GM18508 (cell line): Measurements from ENCODE around the gene CHAF1B.
A peak's percentile ranks its signal among the peaks of the same experiment; 100 is the strongest.

Experiments
- ATAC-seq: cut with Tn5 transposase; IDR thresholded peaks from one replicate; pipeline ENCODE4 v1.9.1; 2021; ENCODE audit warnings: moderate number of reproducible peaks; ENCODE audit not compliant: insufficient read depth, unreplicated experiment

The CHAF1B gene

GRCh38 chr21:36423771-36424433 is 38.7 kb downstream of the CHAF1B start:
- no peak for ATAC-seq

GRCh38 chr21:36424592-36424991 is 39.4 kb downstream of the CHAF1B start:
- no peak for ATAC-seq

GRCh38 chr21:36425286-36425685 is 40.1 kb downstream of the CHAF1B start:
- ATAC-seq, result no peak

GRCh38 chr21:36427502-36427901 is 42.3 kb downstream of the CHAF1B start:
- ATAC-seq, result no peak

- no peak for ATAC-seq
Measured at GRCh38 chr21:36428761-36429432, 43.7 kb downstream of the CHAF1B start.

- peak; percentile 80 for ATAC-seq
Measured at GRCh38 chr21:36429947-36430546, 44.9 kb downstream of the CHAF1B start.

- no peak for ATAC-seq
Measured at GRCh38 chr21:36430841-36431240, 45.6 kb downstream of the CHAF1B start.

- no peak for ATAC-seq
Measured at GRCh38 chr21:36431252-36431651, 46.1 kb downstream of the CHAF1B start.

- ATAC-seq, result no peak
Measured at GRCh38 chr21:36433059-36433709, 48.0 kb downstream of the CHAF1B start.

- no peak for ATAC-seq
Measured at GRCh38 chr21:36434144-36434543, 49.0 kb downstream of the CHAF1B start.

- ATAC-seq, result no peak
Measured at GRCh38 chr21:36436829-36437744, 51.9 kb downstream of the CHAF1B start.

- no peak for ATAC-seq
Measured at GRCh38 chr21:36437745-36438128, 52.5 kb downstream of the CHAF1B start.

GRCh38 chr21:36441715-36442114 is 56.5 kb downstream of the CHAF1B start:
- no peak for ATAC-seq

- ATAC-seq, result no peak
Measured at GRCh38 chr21:36446301-36446700, 61.1 kb downstream of the CHAF1B start.

GRCh38 chr21:36450511-36450910 is 65.3 kb downstream of the CHAF1B start:
- no peak for ATAC-seq

GRCh38 chr21:36451506-36451905 is 66.3 kb downstream of the CHAF1B start:
- no peak for ATAC-seq

GRCh38 chr21:36452281-36452825 is 67.2 kb downstream of the CHAF1B start:
- no peak for ATAC-seq

- ATAC-seq, result no peak
Measured at GRCh38 chr21:36454093-36454531, 68.9 kb downstream of the CHAF1B start.

- ATAC-seq, result no peak
Measured at GRCh38 chr21:36454706-36455105, 69.5 kb downstream of the CHAF1B start.
